CD4-positive, alpha-beta T cell treated with Interleukin-6 at 100 ng/mL for 8 hours (primary cell): Measurements from ENCODE around the gene PYGL.
A peak's percentile ranks its signal among the peaks of the same experiment; 100 is the strongest.
"Not testable (repeated sequence)": the region's sequence is repeated elsewhere in the genome, so short reads cannot be mapped to it uniquely, and the experiment has no call there.

Source experiments
- DNase-seq: peaks from one replicate; pipeline ENCODE4 v3.0.0-alpha.2; 2020; ENCODE audit warnings: mixed read lengths, low spot score

PYGL gene

GRCh38 chr14:50926851-50927386 lies 17.4 kb downstream of the PYGL start:
- DNase-seq, result no peak

- DNase-seq, result no peak
Observed at GRCh38 chr14:50924843-50925242, 19.4 kb downstream of the PYGL start.

GRCh38 chr14:50924236-50924635 lies 20.0 kb downstream of the PYGL start:
- DNase-seq, result no peak

- no peak for DNase-seq
Observed at GRCh38 chr14:50922803-50923202, 21.5 kb downstream of the PYGL start.

- DNase-seq, result no peak
Observed at GRCh38 chr14:50920482-50921230, 23.6 kb downstream of the PYGL start.

GRCh38 chr14:50919524-50919923 lies 24.8 kb downstream of the PYGL start:
- DNase-seq, result not testable (repeated sequence)

GRCh38 chr14:50917449-50917848 lies 26.8 kb downstream of the PYGL start:
- no peak for DNase-seq

- no peak for DNase-seq
Observed at GRCh38 chr14:50910495-50911420, 33.5 kb downstream of the PYGL start.

- no peak for DNase-seq
Observed at GRCh38 chr14:50906326-50907065, 37.8 kb downstream of the PYGL start.

- no peak for DNase-seq
Observed at GRCh38 chr14:50904719-50905118, 39.6 kb downstream of the PYGL start.

- no peak for DNase-seq
Observed at GRCh38 chr14:50901361-50901760, 42.9 kb downstream of the PYGL start.

- DNase-seq, result no peak
Observed at GRCh38 chr14:50897658-50898175, 46.6 kb downstream of the PYGL start.

- DNase-seq, result not testable (repeated sequence)
Observed at GRCh38 chr14:50897005-50897404, 47.3 kb downstream of the PYGL start.

GRCh38 chr14:50896421-50896820 lies 47.9 kb downstream of the PYGL start:
- not testable (repeated sequence) for DNase-seq

GRCh38 chr14:50892255-50892654 lies 52.0 kb downstream of the PYGL start:
- no peak for DNase-seq

- no peak for DNase-seq
Observed at GRCh38 chr14:50887476-50887875, 56.8 kb downstream of the PYGL start.

- DNase-seq, result no peak
Observed at GRCh38 chr14:50883827-50884197, 60.5 kb downstream of the PYGL start.

- DNase-seq, result no peak
Observed at GRCh38 chr14:50882932-50883826, 61.1 kb downstream of the PYGL start.

- peak; percentile 57 for DNase-seq
Observed at GRCh38 chr14:50875359-50876070, 68.8 kb downstream of the PYGL start.

- DNase-seq, result no peak
Observed at GRCh38 chr14:50874757-50875156, 69.5 kb downstream of the PYGL start.
